BJ (cell line): ENCODE results near the gene ATG5. TPM values are rescaled to one million over a fixed set of nuclear protein-coding genes. Genes with fewer than 3 reads are reported as not detected.
A peak's percentile ranks its signal among the peaks of the same experiment; 100 is the strongest.

ENCODE experiments used
- CTCF ChIA-PET: fragments of 350-600 bp; formaldehyde crosslinking; extraction: SDS; loops from one replicate; lab custom pipeline; 2021; ENCODE audit warnings: antibody characterized with exemption, inconsistent platforms; lab: Yijun Ruan, JAX
- POLR2A ChIA-PET: fragments of 300-600 bp; sonication (Branson Sonifier 250); formaldehyde crosslinking; extraction: SDS; loops from one replicate; lab custom pipeline; 2021; ENCODE audit warnings: antibody characterized with exemption; lab: Charles Lee
- DNase-seq: peaks from one replicate; pipeline ENCODE4 v3.0.0-alpha.2; 2011; ENCODE audit warnings: low read depth
- H3K27me3 ChIP-seq: 2 replicates; pipeline ENCODE4 v1.6.0; 2011; ENCODE audit warnings: low read length; ENCODE audit not compliant: control insufficient read depth, insufficient read depth
- H3K36me3 ChIP-seq: 2 replicates; pipeline ENCODE4 v1.5.1; 2011; ENCODE audit warnings: low read length; ENCODE audit not compliant: control insufficient read depth, insufficient read depth
- H3K4me3 ChIP-seq: 2 replicates; pipeline ENCODE4 v1.5.1; 2011; ENCODE audit warnings: low read depth, mild to moderate bottlenecking, control low read depth, low read length
- CTCF ChIP-seq: IDR thresholded peaks from 2 replicates; pipeline ENCODE4 v1.5.1; 2011; ENCODE audit warnings: low read depth, mild to moderate bottlenecking, control low read depth, inconsistent platforms, low read length, moderate library complexity; ENCODE audit not compliant: insufficient read depth
- polyA plus RNA-seq: library from polyadenylated mRNA; depleted of rRNA; stranded (reverse); fragments of >200 nt; gene quantifications from 2 replicates; pipeline ENCODE4 v1.2.3, GENCODE V29; 2011

The ATG5 gene
- polyA plus RNA-seq, 1 experiment: 18.6 TPM

GRCh38 chr6:106185615-106186014 is 139.9 kb downstream of the ATG5 start:
- ChIA-PET POLR2A (interaction anchor here (0.6 kb wide), 1 partner anchor 97 kb away, joined by 3 read pairs; no protein-coding TSS in a partner anchor), CTCF (no interaction called here)
- Histone ChIP-seq H3K36me3 (no peaks in the 10 kb centered on the region), H3K4me3 (no peak overlapping the region), H3K27me3 (no peaks in the 10 kb centered on the region)
- no peak for TF ChIP-seq CTCF
- no peak for DNase-seq

GRCh38 chr6:106184629-106185028 is 140.9 kb downstream of the ATG5 start:
- no peak for TF ChIP-seq CTCF
- Histone ChIP-seq H3K36me3 (no peaks in the 10 kb centered on the region), H3K27me3 (no peaks in the 10 kb centered on the region), H3K4me3 (no peak overlapping the region)
- ChIA-PET CTCF (no interaction called here), POLR2A (no interaction called here)
- DNase-seq: no peak

- ChIA-PET CTCF (no interaction called here), POLR2A (no interaction called here)
Observed at GRCh38 chr6:106183430-106183829, 142.1 kb downstream of the ATG5 start.

GRCh38 chr6:106182455-106182854 is 143.1 kb downstream of the ATG5 start:
- Histone ChIP-seq H3K36me3 (no peaks in the 10 kb centered on the region), H3K4me3 (no peak overlapping the region), H3K27me3 (no peaks in the 10 kb centered on the region)
- no peak for TF ChIP-seq CTCF
- no peak for DNase-seq
- POLR2A ChIA-PET: interaction anchor here (2.0 kb wide), 1 partner anchor 18 kb away, joined by 8 read pairs; no protein-coding TSS in a partner anchor
- CTCF ChIA-PET: interaction anchor here (0.8 kb wide), 1 partner anchor 41 kb away, joined by 3 read pairs; no protein-coding TSS in a partner anchor

More at GRCh38 chr6:106183430-106183829, 142.1 kb downstream of the ATG5 start:
- Histone ChIP-seq H3K4me3 (no peak overlapping the region), H3K27me3 (no peaks in the 10 kb centered on the region), H3K36me3 (no peaks in the 10 kb centered on the region)
- no peak for DNase-seq
- no peak for TF ChIP-seq CTCF

GRCh38 chr6:106181664-106182418 is 143.7 kb downstream of the ATG5 start:
- H3K36me3 ChIP-seq: no peaks in the 10 kb centered on the region
- ChIA-PET CTCF (interaction anchor here (0.8 kb wide), 1 partner anchor 41 kb away, joined by 3 read pairs; no protein-coding TSS in a partner anchor), POLR2A (interaction anchor here (0.8 to 2.0 kb wide), 2 partner anchors 18 to 75 kb away, joined by 3 to 8 read pairs; no protein-coding TSS in a partner anchor)
- TF ChIP-seq CTCF: no peak
- no peak overlapping the region for H3K4me3 ChIP-seq
- DNase-seq: peak; percentile 52
- H3K27me3 ChIP-seq: no peaks in the 10 kb centered on the region
